Heart left ventricle (tissue), 16 donors: Measurements from ENCODE around the gene WDR62. TPM values are rescaled to one million over a fixed set of nuclear protein-coding genes. Genes with fewer than 3 reads are reported as not detected.

Source experiments
- ATAC-seq, 4 donors: fragments of 200-7000 bp; cut with Tn5 transposase; one replicate each; pipeline ENCODE4 v1.9.1; 2020 to 2022; ENCODE audit warnings: moderate library complexity in 4 of 4, mild to moderate bottlenecking in 3 of 4, moderate number of reproducible peaks in 1 of 4
- DNase-seq, 5 donors: peaks; one replicate each; pipeline ENCODE4 v3.0.0-alpha.2; 2020
- H3K27ac ChIP-seq, 12 donors: fragments of 200-600 bp; sonication (generic) in 4 of 12; one replicate each; pipeline versions ENCODE4 v1.5.0 to v1.8.0; 2016 to 2022; ENCODE audit warnings: mild to moderate bottlenecking in 2 of 12
- H3K27me3 ChIP-seq, 9 donors: fragments of 200-600 bp; sonication (generic) in 2 of 9; one replicate each; pipeline versions ENCODE4 v1.5.1 to v1.8.0; 2016 to 2022; ENCODE audit warnings: mild to moderate bottlenecking in 3 of 9
- H3K36me3 ChIP-seq, 9 donors: fragments of 200-600 bp; sonication (generic) in 2 of 9; one replicate each; pipeline versions ENCODE4 v1.5.0 to v1.8.0; 2018 to 2022; ENCODE audit warnings: mild to moderate bottlenecking in 2 of 9
- H3K4me1 ChIP-seq, 12 donors: fragments of 200-600 bp; sonication (generic) in 4 of 12; one replicate each; pipeline versions ENCODE4 v1.5.0 to v1.8.0; 2016 to 2022; ENCODE audit warnings: mild to moderate bottlenecking in 3 of 12
- H3K4me3 ChIP-seq, 12 donors: fragments of 200-600 bp; sonication (generic) in 4 of 12; one replicate each; pipeline versions ENCODE4 v1.5.0 to v1.8.0; 2017 to 2022; ENCODE audit warnings: mild to moderate bottlenecking in 9 of 12, moderate library complexity in 4 of 12
- H3K9me3 ChIP-seq, 12 donors: fragments of 200-600 bp; sonication (generic) in 4 of 12; one replicate each; pipeline versions ENCODE4 v1.5.0 to v1.8.0; 2016 to 2022; ENCODE audit warnings: mild to moderate bottlenecking in 1 of 12
- POLR2A ChIP-seq, 2 donors: fragments of 450-650 bp; IDR thresholded peaks; one replicate each; pipeline ENCODE4 v1.6.1; 2017; ENCODE audit warnings: antibody characterized with exemption in 2 of 2, mild to moderate bottlenecking in 2 of 2, moderate library complexity in 2 of 2
- WGBS, 4 donors: extraction: QIAGEN DNeasy Blood & Tissue Kit in 2 of 4; methylation state at CpG; one replicate each; pipeline versions ENCODE4 v1.1.5 to v1.1.7; 2013 to 2018; 5-methylcytosine and 5-hydroxymethylcytosine counted together
- intact Hi-C, 10 donors: fragments of 100-400 bp; cut with DNase I; formaldehyde crosslinking; loops; one replicate each; pipeline versions ENCODE4 v1.11.1 to v1.14.2; 2022
- polyA plus RNA-seq, 2 donors: library from polyadenylated mRNA; stranded (reverse); fragments of 200-250 nt; gene quantifications; one replicate each; pipeline ENCODE4 v1.2.3, GENCODE V29; 2013
- total RNA-seq, 9 donors: library from RNA; depleted of rRNA in 2 of 9; stranded (reverse); fragments of >200 nt in 2 of 9; fragmentation: NEBNext Ultra II Directional in 3 of 9; extraction: Animal tissue kit (Norgen Biotek cat#: 25700) in 3 of 9; gene quantifications; one replicate each; pipeline versions ENCODE4 v1.1.0 to v1.2.4, GENCODE V29; 2016 to 2023
- TF ChIP-seq, protein P1 (sequence below), 12 donors: fragments of 200-600 bp; sonication (generic) in 4 of 12; IDR thresholded peaks; one replicate each; pipeline versions ENCODE4 v1.5.0 to v1.8.0; 2018 to 2022; ENCODE audit warnings: antibody characterized with exemption in 12 of 12, mild to moderate bottlenecking in 5 of 12
- donor health status: ischemic (EF 13 %, LVEDD 7.1; RV severe dilation, severe dysfunction).
- donor health status: healthy with polysubstance abuse.
- donor health status: DM: no; HTN: yes; CAD: no.
- donor health status: DM: no; HTN: no; CAD: no.
- donor health status: ischemic (EF 25% LVEDD 6.9; RV normal size, moderate dysfunction).
- donor health status: ischemic (EF 25% LVEDD 5.7; RV mildly dilated, moderate dysfunction).
- donor health status: healthy.
- donor health status: DM: yes; HTN: yes; CAD: no.
- donor health status: ischemic (EF 35%, LVEDD 5.7; RV mildly dilated, moderate dysfunction).
- donor health status: nonischemic (EF 11% LVEDD 7.7; RV severe dilation, severe dysfunction).
- donor health status: DM: yes; HTN: yes; CAD: no.
- donor health status: PGD.
- donor health status: ischemic (EF 29% LVEDD 5.4; RV normal size, mild dysfunction).
- donor health status: nonischemic (EF 23%, LVEDD 6.1; RV moderate dilation, normal function).

The WDR62 gene
- total and polyA plus RNA-seq, 11 donors = 1.4 to 24.3 (median 7.7) TPM

DNA sequence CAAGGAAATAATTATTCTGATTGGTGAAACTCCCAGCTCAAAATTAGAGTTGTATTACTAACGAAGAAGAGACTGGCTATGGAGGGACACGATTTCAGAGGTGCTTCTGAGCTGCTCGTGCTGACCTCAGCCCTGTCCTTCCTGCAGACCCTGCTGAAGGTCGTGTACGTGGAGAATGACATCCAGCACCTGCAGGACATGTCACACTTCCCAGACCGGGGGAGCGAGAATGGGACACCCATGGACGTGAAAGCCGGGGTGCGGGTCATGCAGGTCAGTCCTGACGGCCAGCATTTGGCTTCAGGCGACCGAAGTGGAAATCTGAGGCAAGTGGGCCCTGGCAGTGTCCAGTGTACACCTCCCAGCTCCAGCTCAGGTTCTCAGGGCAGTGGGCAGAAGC lies 28.2 kb downstream of the WDR62 start:
- DNase-seq = no peak
- H3K27ac ChIP-seq = no peak overlapping the region
- TF ChIP-seq, protein P1, sequence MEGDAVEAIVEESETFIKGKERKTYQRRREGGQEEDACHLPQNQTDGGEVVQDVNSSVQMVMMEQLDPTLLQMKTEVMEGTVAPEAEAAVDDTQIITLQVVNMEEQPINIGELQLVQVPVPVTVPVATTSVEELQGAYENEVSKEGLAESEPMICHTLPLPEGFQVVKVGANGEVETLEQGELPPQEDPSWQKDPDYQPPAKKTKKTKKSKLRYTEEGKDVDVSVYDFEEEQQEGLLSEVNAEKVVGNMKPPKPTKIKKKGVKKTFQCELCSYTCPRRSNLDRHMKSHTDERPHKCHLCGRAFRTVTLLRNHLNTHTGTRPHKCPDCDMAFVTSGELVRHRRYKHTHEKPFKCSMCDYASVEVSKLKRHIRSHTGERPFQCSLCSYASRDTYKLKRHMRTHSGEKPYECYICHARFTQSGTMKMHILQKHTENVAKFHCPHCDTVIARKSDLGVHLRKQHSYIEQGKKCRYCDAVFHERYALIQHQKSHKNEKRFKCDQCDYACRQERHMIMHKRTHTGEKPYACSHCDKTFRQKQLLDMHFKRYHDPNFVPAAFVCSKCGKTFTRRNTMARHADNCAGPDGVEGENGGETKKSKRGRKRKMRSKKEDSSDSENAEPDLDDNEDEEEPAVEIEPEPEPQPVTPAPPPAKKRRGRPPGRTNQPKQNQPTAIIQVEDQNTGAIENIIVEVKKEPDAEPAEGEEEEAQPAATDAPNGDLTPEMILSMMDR (IDR thresholded peaks at IDR 0.05) = no peak
- no peak for TF ChIP-seq POLR2A (IDR thresholded peaks at IDR 0.05)
- peaks cover 0 to 30% (median 0%) of the 10 kb centered on the region in 9 donors for H3K36me3 ChIP-seq
- peaks cover 0 to 3% (median 0%) of the 10 kb centered on the region in 12 donors for H3K4me1 ChIP-seq
- no peak for ATAC-seq
- H3K4me3 ChIP-seq = no peak overlapping the region
- no peaks in the 10 kb centered on the region for H3K27me3 ChIP-seq
- 90 to 96% (median 93%) methylated on average over 13 of the region's 13 CpGs for WGBS, 4 donors
- intact Hi-C loops = no loop called here
- no peaks in the 10 kb centered on the region for H3K9me3 ChIP-seq

DNA sequence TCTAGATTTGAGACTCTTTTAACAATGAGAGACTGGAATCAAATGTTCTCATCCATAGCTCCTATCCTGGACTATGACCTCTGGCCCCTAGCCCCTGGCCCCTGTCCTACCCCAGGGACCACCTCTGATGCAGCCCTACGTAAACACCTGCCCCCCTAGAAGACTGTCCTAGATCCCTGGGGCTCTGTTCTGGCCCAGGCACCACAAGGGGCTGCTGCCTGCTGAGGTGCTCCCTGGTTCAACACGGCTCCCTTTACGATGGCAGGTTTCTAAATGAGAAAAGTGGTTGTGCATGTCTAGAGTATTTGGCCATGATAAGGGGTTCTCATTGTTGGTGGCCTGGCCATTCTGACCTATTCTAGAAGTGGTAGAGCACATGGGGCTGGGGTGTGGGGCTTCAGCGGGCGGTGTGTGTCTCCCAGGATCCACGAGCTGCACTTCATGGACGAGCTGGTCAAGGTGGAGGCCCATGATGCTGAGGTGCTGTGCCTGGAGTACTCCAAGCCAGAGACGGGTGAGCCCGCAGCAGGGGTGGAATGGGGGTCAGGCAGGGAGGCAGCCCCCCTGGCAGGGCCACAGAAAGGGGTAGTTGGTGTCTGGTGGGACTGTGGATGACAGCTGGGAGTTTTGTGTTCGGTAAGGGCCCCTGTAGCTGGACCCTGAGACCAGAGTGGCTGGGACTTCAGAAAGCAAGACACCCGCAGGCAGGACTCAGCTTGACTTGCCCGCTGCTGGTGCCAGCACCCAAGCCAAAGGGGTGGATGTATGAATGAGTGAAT lies 29.7 kb downstream of the WDR62 start:
- Histone ChIP-seq H3K9me3 (no peaks in the 10 kb centered on the region), H3K27ac (no peak overlapping the region), H3K4me3 (no peak overlapping the region), H3K4me1 (peaks cover 0 to 3% (median 0%) of the 10 kb centered on the region in 12 donors), H3K36me3 (peaks cover 0 to 30% (median 0%) of the 10 kb centered on the region in 9 donors), H3K27me3 (no peaks in the 10 kb centered on the region)
- WGBS, 4 donors = 91 to 98% (median 95%) methylated on average over 11 to 12 of the region's 12 CpGs
- intact Hi-C loops = no loop called here
- DNase-seq = no peak
- ATAC-seq = no peak
- TF ChIP-seq, protein P1 (IDR thresholded peaks at IDR 0.05) = no peak
- no peak for TF ChIP-seq POLR2A (IDR thresholded peaks at IDR 0.05)

DNA sequence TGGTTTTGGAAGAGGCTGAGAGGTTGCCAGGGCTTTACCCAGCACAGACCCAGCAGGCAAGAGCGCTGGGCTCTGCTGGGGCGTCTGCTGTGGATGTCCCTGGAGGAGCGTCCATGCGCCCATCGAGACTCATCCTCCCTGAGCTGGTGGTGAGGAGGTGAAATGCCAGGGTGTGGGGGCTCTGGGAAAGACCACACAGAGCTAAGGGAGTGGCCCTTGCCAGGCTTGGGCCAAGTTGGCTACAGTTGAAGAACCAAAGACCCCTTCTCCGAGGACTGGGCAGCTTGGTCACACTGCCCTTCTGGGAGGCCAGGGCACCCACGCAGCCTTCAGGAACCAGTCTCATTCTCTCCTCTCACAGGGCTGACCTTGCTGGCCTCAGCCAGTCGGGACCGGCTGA lies 31.6 kb downstream of the WDR62 start:
- peaks cover 0 to 1% (median 0%) of the 10 kb centered on the region in 12 donors for H3K4me1 ChIP-seq
- intact Hi-C loops = no loop called here
- ATAC-seq (no peak), DNase-seq (no peak)
- no peak overlapping the region for H3K27ac ChIP-seq
- TF ChIP-seq POLR2A (IDR thresholded peaks at IDR 0.05) = no peak
- TF ChIP-seq, protein P1 (IDR thresholded peaks at IDR 0.05) = no peak
- no peaks in the 10 kb centered on the region for H3K27me3 ChIP-seq
- 95 to 98% (median 97%) methylated on average over 7 to 9 of the region's 9 CpGs for WGBS, 4 donors
- H3K9me3 ChIP-seq = no peaks in the 10 kb centered on the region
- no peak overlapping the region for H3K4me3 ChIP-seq
- peaks cover 0 to 30% (median 0%) of the 10 kb centered on the region in 9 donors for H3K36me3 ChIP-seq

DNA sequence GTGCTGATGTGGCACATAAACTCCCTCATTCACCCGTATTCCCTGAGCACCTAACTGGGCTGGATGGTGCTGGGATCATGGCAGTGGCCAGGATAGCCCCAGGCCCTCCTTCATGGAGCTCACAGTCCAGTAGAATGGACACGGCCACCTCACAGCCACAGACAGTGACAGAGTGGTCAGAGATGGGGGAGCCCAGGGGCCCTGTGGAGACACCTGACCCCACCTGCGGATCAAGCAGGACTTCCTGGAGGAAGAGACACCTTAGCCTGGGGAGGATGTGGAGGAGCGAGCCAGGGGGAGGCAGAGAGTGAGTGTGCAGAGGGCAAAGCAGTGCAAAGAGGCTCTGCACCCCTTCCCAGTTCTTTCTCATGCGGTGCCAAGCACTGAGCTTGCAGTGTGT lies 35.1 kb downstream of the WDR62 start:
- ATAC-seq (no peak), DNase-seq (no peak)
- Histone ChIP-seq H3K27me3 (no peaks in the 10 kb centered on the region), H3K4me1 (peaks cover 0 to 16% (median 3%) of the 10 kb centered on the region in 12 donors), H3K9me3 (no peaks in the 10 kb centered on the region), H3K4me3 (no peak overlapping the region), H3K36me3 (peaks cover 0 to 4% (median 0%) of the 10 kb centered on the region in 9 donors), H3K27ac (no peak overlapping the region)
- 94 to 96% (median 95%) methylated on average over 5 of the region's 5 CpGs for WGBS, 4 donors
- intact Hi-C loops = no loop called here
- TF ChIP-seq, protein P1 (IDR thresholded peaks at IDR 0.05) = no peak
- no peak for TF ChIP-seq POLR2A (IDR thresholded peaks at IDR 0.05)
